Cardiac fibroblast (primary cell): ENCODE measurements around the gene RASGRF1.

Experiments
- DNase-seq, 2 donors: peaks; one replicate each; pipeline versions ENCODE4 v3.0.0 to v3.0.0-alpha.2; 2010; ENCODE audit warnings: low read depth in 2 of 2
- H3K4me3 ChIP-seq, 2 donors: replicated peaks in 1 of 2; 1 replicate in 1 of 2; 2 replicates in 1 of 2; pipeline ENCODE4 v1.5.1; 2011; ENCODE audit warnings: low read depth in 2 of 2, low read length in 2 of 2, mild to moderate bottlenecking in 2 of 2, moderate library complexity in 1 of 2
- TF ChIP-seq, protein P1 (sequence below): IDR thresholded peaks from one replicate; pipeline ENCODE4 v1.5.1; 2011; ENCODE audit warnings: low read depth, mild to moderate bottlenecking, low read length, inconsistent platforms

RASGRF1 gene

GRCh38 chr15:78927077-78927790, 163.3 kb downstream of the RASGRF1 start:
- H3K4me3 ChIP-seq = no peak overlapping the region
- DNase-seq = no peak
- TF ChIP-seq, protein P1, sequence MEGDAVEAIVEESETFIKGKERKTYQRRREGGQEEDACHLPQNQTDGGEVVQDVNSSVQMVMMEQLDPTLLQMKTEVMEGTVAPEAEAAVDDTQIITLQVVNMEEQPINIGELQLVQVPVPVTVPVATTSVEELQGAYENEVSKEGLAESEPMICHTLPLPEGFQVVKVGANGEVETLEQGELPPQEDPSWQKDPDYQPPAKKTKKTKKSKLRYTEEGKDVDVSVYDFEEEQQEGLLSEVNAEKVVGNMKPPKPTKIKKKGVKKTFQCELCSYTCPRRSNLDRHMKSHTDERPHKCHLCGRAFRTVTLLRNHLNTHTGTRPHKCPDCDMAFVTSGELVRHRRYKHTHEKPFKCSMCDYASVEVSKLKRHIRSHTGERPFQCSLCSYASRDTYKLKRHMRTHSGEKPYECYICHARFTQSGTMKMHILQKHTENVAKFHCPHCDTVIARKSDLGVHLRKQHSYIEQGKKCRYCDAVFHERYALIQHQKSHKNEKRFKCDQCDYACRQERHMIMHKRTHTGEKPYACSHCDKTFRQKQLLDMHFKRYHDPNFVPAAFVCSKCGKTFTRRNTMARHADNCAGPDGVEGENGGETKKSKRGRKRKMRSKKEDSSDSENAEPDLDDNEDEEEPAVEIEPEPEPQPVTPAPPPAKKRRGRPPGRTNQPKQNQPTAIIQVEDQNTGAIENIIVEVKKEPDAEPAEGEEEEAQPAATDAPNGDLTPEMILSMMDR = no peak

- no peak overlapping the region for H3K4me3 ChIP-seq
- TF ChIP-seq, protein P1 = no peak
- DNase-seq = no peak
Measured at GRCh38 chr15:78925956-78926743, 164.4 kb downstream of the RASGRF1 start.

DNA sequence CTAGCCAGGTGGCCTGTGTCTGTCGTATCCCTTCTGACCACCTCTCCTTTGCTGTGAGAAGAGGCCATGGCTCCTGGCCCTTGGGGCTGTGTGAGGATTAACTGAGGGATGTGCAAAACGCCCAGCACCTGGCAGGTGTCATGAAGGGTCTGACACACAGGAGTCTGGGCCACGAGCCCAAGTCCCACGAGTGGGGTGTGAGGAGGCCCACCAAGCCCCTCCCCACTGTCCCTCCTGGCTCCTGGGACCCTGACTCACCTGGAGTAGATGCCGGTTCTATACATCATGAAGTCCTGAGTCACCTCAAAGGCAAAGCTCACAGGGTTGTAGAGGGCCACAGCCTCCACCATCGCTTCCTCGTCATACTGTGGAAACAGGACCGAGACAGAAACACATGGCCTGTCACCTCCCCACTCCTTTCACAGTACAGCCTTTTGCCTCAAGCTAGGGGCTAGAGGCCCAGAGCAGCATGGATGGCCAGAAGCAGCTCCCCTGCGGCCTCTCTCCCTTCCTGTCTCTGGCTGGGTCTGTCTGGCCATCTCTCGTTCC, 165.4 kb downstream of the RASGRF1 start:
- no peak for DNase-seq
- no peak overlapping the region for H3K4me3 ChIP-seq
- TF ChIP-seq, protein P1 = no peak

DNA sequence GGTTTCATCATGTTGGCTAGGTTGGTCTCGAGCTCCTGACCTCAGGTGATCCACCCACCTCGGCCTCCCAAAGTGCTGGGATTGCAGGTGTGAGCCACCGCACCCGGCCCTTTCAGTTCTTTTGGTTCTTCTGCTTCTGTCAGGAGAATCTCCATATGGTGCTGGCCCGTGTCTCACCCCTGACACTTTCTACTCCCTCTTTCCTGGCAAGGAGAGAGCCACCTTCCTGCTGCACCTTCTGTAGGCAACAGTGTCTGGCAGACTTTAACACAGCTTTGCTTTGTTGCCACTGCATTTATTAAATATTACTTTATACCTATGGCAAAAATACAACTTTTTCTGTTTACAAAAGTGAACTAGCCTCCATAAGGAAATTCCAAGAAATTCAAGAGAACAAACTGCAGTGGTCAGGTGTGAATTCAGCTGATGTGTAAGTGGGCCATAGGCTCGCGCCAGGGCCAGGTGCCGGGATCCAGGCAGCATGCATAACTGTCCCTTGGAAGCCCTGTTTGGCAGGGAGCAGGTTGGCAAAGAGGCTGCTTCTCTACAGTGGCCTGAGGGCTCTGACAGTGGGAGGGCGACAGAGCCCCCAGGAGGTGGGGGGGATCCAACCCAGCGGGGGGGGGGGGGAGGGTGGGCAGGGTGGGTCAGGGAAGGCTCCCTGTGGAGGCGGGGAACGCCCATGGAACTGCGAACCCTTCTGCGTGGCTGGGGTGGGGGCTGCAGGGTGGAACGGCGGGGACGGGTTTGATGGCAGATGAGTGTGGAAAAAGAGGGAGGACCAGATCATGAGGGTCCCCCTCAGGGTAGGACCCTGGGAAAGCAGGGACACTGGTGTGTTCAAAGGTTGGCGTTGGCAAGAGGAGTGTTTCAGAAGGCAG, 166.9 kb downstream of the RASGRF1 start:
- H3K4me3 ChIP-seq = no peak overlapping the region
- no peak for DNase-seq
- TF ChIP-seq, protein P1 = no peak

DNA sequence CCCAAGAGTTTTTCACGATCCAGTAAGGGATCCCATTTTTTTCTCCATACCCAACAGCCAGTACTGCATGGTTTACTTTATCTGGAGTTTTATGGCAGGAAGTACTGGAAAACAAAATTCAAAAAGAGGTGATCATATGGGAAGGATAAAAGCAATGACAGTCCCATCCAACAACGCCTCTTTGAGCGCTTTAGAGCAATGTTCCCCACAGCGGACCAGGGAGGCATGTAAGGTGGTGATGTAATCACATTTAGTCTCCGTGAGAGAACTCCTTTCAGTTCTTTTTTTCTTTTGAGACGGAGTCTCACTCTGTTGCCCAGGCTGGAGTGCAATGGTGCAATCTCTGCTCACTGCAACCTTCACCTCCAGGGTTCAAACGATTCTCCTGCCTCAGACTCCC, 167.6 kb downstream of the RASGRF1 start:
- TF ChIP-seq, protein P1 = no peak
- no peak overlapping the region for H3K4me3 ChIP-seq
- DNase-seq = no peak

DNA sequence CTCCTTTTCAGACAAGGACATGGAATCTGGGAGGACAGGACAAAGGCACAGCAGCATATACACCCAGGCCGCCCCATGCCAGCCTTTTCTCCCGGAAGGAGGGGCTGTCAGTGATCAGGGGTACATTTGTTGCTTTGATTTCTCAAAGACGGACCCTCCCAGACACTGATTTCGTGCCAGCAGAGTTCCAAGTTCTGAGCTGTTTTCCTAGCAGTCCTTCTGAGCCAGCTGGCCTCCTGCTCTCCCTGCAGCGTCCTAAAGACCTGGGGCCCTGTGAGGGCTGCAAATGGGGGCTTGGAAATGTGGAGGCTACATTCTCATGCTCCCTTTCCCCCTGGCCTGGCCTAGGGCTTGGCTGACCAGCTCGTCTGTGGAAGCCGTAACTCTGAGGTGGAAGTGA, 168.1 kb downstream of the RASGRF1 start:
- TF ChIP-seq, protein P1 = no peak
- no peak for DNase-seq

More for the DNA sequence above, 168.1 kb downstream of the RASGRF1 start:
- no peak overlapping the region for H3K4me3 ChIP-seq
